HCT116 (cell line): ENCODE measurements around the gene ZNF600.

Experiments
- CTCF ChIP-seq, 3 experiments: fragments of 200-600 bp in 1 of 3; sonication (generic) in 1 of 3; IDR thresholded peaks in 2 of 3; conservative IDR thresholded peaks in 1 of 3; 2 replicates each; pipeline ENCODE4 v1.5.1; 2012 to 2017; ENCODE audit warnings: low read depth in 2 of 3, low read length in 2 of 3, antibody characterized with exemption in 1 of 3, borderline replicate concordance in 1 of 3, control low read depth in 1 of 3, mild to moderate bottlenecking in 1 of 3, mixed read lengths in 1 of 3, mixed run types in 1 of 3, moderate library complexity in 1 of 3; ENCODE audit not compliant: insufficient read depth in 1 of 3
- EGR1 ChIP-seq: IDR thresholded peaks from 2 replicates; pipeline ENCODE4 v1.6.1; 2012; ENCODE audit warnings: low read depth
- EZH2 ChIP-seq: fragments of 200-600 bp; sonication (generic); IDR thresholded peaks from 2 replicates; pipeline ENCODE4 v1.6.1; 2017; ENCODE audit warnings: antibody characterized with exemption, mixed run types
- EZH2phosphoT487 ChIP-seq: fragments of 200-600 bp; IDR thresholded peaks from 2 replicates; pipeline ENCODE4 v1.6.1; 2018; ENCODE audit warnings: antibody characterized with exemption, borderline replicate concordance
- MAX ChIP-seq: IDR thresholded peaks from 2 replicates; pipeline ENCODE4 v1.6.1; 2012
- POLR2A ChIP-seq: IDR thresholded peaks from 2 replicates; pipeline ENCODE4 v1.7.0; 2011; ENCODE audit warnings: borderline replicate concordance; ENCODE audit not compliant: insufficient read depth, insufficient read length; ENCODE audit errors: extremely low read depth
- POLR2AphosphoS5 ChIP-seq: IDR thresholded peaks from 2 replicates; pipeline ENCODE4 v1.6.1; 2011; ENCODE audit warnings: mild to moderate bottlenecking, low read depth, low read length, moderate library complexity
- RAD21 ChIP-seq: IDR thresholded peaks from 2 replicates; pipeline ENCODE4 v1.6.1; 2012; ENCODE audit warnings: low read depth, mild to moderate bottlenecking
- REST ChIP-seq: IDR thresholded peaks from 2 replicates; pipeline ENCODE4 v1.6.1; 2012; ENCODE audit warnings: low read depth
- SIN3A ChIP-seq: IDR thresholded peaks from 2 replicates; pipeline ENCODE4 v1.6.1; 2012; ENCODE audit warnings: low read depth
- SP1 ChIP-seq: IDR thresholded peaks from 2 replicates; pipeline ENCODE4 v1.6.1; 2012; ENCODE audit warnings: low read depth
- YY1 ChIP-seq: IDR thresholded peaks from 2 replicates; pipeline ENCODE4 v1.6.1; 2011; ENCODE audit warnings: low read length, low read depth, moderate library complexity, mild to moderate bottlenecking; ENCODE audit not compliant: insufficient replicate concordance; ENCODE audit errors: extremely low read depth

DNA sequence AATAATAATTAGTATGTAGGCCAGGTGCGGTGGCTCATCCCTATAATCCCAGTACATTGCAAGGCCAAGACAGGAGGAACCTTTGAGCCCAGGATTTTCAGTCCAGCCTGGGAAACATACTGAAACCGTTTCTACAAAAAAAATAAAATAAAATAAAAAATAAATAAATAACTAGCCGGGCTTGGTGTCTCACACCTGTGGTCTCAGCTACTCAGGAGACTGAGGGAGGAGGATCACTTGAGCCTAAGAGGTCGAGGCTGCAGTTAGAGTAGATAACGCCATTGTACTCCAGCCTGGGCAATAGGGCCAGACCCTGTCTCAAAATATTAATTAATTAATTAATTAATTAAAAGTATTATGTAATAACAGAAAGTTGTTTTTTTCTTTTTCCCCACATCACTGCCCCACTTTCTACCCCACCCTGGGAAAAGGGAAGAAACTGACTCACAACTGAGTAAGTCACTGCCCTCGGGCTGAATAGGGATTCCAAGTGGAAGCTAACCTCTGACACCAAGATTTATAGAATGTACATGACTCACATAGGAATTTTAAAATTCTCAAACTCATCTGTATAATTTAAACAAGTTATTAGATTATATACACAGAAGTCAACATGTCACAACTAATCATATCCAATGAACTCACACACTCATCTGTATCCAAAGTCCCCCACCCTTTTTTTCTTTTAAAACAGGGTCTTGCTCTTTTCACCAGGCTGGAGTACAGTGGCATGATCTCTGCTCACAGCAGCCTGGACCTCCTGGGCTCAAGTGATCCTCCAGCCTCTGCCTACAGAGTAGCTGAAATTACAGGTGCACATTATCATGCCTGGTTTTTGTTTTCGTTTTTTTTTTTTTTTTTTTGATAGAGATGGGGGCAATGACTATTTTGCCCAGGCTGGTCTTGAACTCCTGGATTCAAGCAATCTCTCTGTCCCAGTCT lies 64.3 kb downstream of the ZNF600 start:
- TF ChIP-seq CTCF (IDR thresholded peaks at IDR 0.05 in 2 of 3, conservative IDR thresholded peaks at IDR 0.05 in 1 of 3; ENCODE audit: borderline replicate concordance in 1 of 3, insufficient read depth in 1 of 3, low read depth in 2 of 3, low read length in 2 of 3) (no peak), POLR2A (no peak), REST (no peak), EZH2phosphoT487 (no peak), SP1 (no peak), POLR2AphosphoS5 (no peak), EGR1 (no peak), YY1 (no peak), EZH2 (no peak), RAD21 (no peak), MAX (no peak), SIN3A (no peak)
